Lung (tissue), 12 donors: ENCODE data around the gene SYNGR4. TPM values are rescaled to one million over a fixed set of nuclear protein-coding genes. Genes with fewer than 3 reads are reported as not detected.
A peak's percentile ranks its signal among the peaks of the same experiment; 100 is the strongest.

ENCODE experiments used
- ATAC-seq: fragments of 200-7000 bp; cut with Tn5 transposase; one replicate; pipeline ENCODE4 v1.9.1; 2020; ENCODE audit warnings: moderate number of reproducible peaks; ENCODE audit not compliant: insufficient read depth, low FRiP score
- DNase-seq, 3 donors: peaks; one replicate each; pipeline ENCODE4 v3.0.0-alpha.2; 2013 to 2017
- H3K27ac ChIP-seq, 2 donors: one replicate each; pipeline ENCODE4 v1.5.1; 2013; ENCODE audit warnings: mild to moderate bottlenecking in 2 of 2, moderate library complexity in 2 of 2, control low read depth in 1 of 2, inconsistent platforms in 1 of 2, low read depth in 1 of 2, low read length in 1 of 2
- H3K27me3 ChIP-seq, 3 donors: one replicate each; pipeline ENCODE4 v1.5.1; 2013; ENCODE audit warnings: low read length in 2 of 3; ENCODE audit not compliant: control insufficient read depth in 3 of 3, insufficient read depth in 3 of 3
- H3K36me3 ChIP-seq, 4 donors: one replicate each; pipeline ENCODE4 v1.5.1; 2013; ENCODE audit warnings: low read length in 4 of 4, mild to moderate bottlenecking in 1 of 4, moderate library complexity in 1 of 4; ENCODE audit not compliant: control insufficient read depth in 4 of 4, insufficient read depth in 4 of 4
- H3K4me1 ChIP-seq, 5 donors: one replicate each; pipeline ENCODE4 v1.5.1; 2013; ENCODE audit warnings: low read length in 5 of 5, mild to moderate bottlenecking in 2 of 5, moderate library complexity in 1 of 5; ENCODE audit not compliant: control insufficient read depth in 5 of 5, insufficient read depth in 5 of 5
- H3K4me3 ChIP-seq: one replicate; pipeline ENCODE4 v1.5.1; 2013; ENCODE audit warnings: mild to moderate bottlenecking, control low read depth, moderate library complexity
- H3K9ac ChIP-seq, 2 donors: one replicate each; pipeline ENCODE4 v1.5.1; 2013; ENCODE audit warnings: low read length in 2 of 2, control low read depth in 1 of 2; ENCODE audit not compliant: insufficient read depth in 1 of 2
- H3K9me3 ChIP-seq, 4 donors: one replicate each; pipeline ENCODE4 v1.5.1; 2013; ENCODE audit warnings: low read length in 3 of 4, mild to moderate bottlenecking in 1 of 4, moderate library complexity in 1 of 4; ENCODE audit not compliant: control insufficient read depth in 4 of 4, insufficient read depth in 3 of 4
- CTCF ChIP-seq: IDR thresholded peaks from 2 replicates; pipeline ENCODE4 v1.5.1; 2012; ENCODE audit warnings: mild to moderate bottlenecking; ENCODE audit errors: control extremely low read depth, extremely low read depth
- WGBS, 2 donors: extraction: QIAGEN DNeasy Blood & Tissue Kit; methylation state at CpG; one replicate each; pipeline ENCODE4 v1.1.7; 2013; 5-methylcytosine and 5-hydroxymethylcytosine counted together
- polyA plus RNA-seq, 2 donors: library from polyadenylated mRNA; stranded (reverse); fragments of 200-250 nt; gene quantifications; one replicate each; pipeline ENCODE4 v1.2.1, GENCODE V29; 2013
- total RNA-seq, 2 donors: library from RNA; depleted of rRNA in 1 of 2; stranded (reverse); fragments of >200 nt in 1 of 2; gene quantifications; one replicate each; pipeline ENCODE4 v1.2.1, GENCODE V29; 2014 to 2021
- donor health status: control.
- donor health status: control.
- donor health status: Bipolar disorder and iron deficiency.
- donor health status: healthy.
- donor health status: DM: yes; HTN: yes; CAD: no.

SYNGR4 gene
- total and polyA plus RNA-seq, 4 donors, result not detected

GRCh38 chr19:48321622-48322591 lies 42.3 kb upstream of the SYNGR4 start:
- Histone ChIP-seq H3K4me1 (peaks cover 3 to 38% (median 8%) of the 10 kb centered on the region in 5 donors), H3K9me3 (no peaks in the 10 kb centered on the region), H3K27me3 (no peaks in the 10 kb centered on the region), H3K27ac (peak overlapping the region; percentile 94 to 95), H3K4me3 (peak overlapping the region; percentile 36), H3K36me3 (no peaks in the 10 kb centered on the region), H3K9ac (peak overlapping the region; percentile 91 to 93)
- TF ChIP-seq CTCF, result no peak
- peak; percentile 86 for ATAC-seq
- 1% methylated on average over 61 to 63 of the region's 63 CpGs for WGBS, 2 donors
- DNase-seq, result peak; percentile 99

GRCh38 chr19:48325265-48325910 lies 38.8 kb upstream of the SYNGR4 start, which contains the start of gene EMP3:
Gene EMP3 (plus strand): TSS chr19:48325552. CDS start chr19:48326845, 1,293 bp downstream.
- Histone ChIP-seq H3K9me3 (no peaks in the 10 kb centered on the region), H3K27me3 (no peaks in the 10 kb centered on the region), H3K36me3 (peaks cover 0 to 13% (median 3%) of the 10 kb centered on the region in 4 donors), H3K4me3 (peak within 1 kb of the TSS; percentile 62), H3K9ac (peak within 1 kb of the TSS in 1 of 2 donors; percentile 85), H3K4me1 (peaks cover 0 to 32% (median 12%) of the 10 kb centered on the region in 5 donors), H3K27ac (peak within 1 kb of the TSS; percentile 73 to 82)
- WGBS, 2 donors, result 1% methylated on average over 22 of the region's 22 CpGs
- no peak for ATAC-seq
- no peak for TF ChIP-seq CTCF
- DNase-seq, result peak; percentile 93 to 96 (median 95)

- Histone ChIP-seq H3K9ac (no peak overlapping the region), H3K4me1 (peaks cover 0 to 39% (median 6%) of the 10 kb centered on the region in 5 donors), H3K27ac (peak overlapping the region in 1 of 2 donors; percentile 25), H3K36me3 (peaks cover 0 to 18% (median 3%) of the 10 kb centered on the region in 4 donors), H3K4me3 (no peak overlapping the region), H3K9me3 (no peaks in the 10 kb centered on the region), H3K27me3 (no peaks in the 10 kb centered on the region)
- WGBS, 2 donors, result 67 to 74% methylated on average over 15 of the region's 15 CpGs
- no peak for TF ChIP-seq CTCF
- ATAC-seq (no peak), DNase-seq (no peak)
These were observed 34.8 kb upstream of the SYNGR4 start for GRCh38 chr19:48329167-48329891.
